Progenitor cell of endocrine pancreas (in vitro differentiated cells): ENCODE measurements around the gene MRGPRF. TPM values are rescaled to one million over a fixed set of nuclear protein-coding genes. Genes with fewer than 3 reads are reported as not detected.

Experiments
- DNase-seq: peaks from one replicate; pipeline ENCODE4 v3.0.0; 2021; ENCODE audit warnings: low spot score; ENCODE audit not compliant: unreplicated experiment
- H3K27ac Mint-ChIP-seq: 2 replicates; pipeline ENCODE4 v1.8.0; 2021; ENCODE audit warnings: mild to moderate bottlenecking, moderate library complexity, mixed read lengths
- H3K27me3 Mint-ChIP-seq: 2 replicates; pipeline ENCODE4 v1.8.0; 2021; ENCODE audit warnings: mixed read lengths
- H3K36me3 Mint-ChIP-seq: 2 replicates; pipeline ENCODE4 v1.8.0; 2022; ENCODE audit warnings: mixed read lengths; ENCODE audit not compliant: insufficient read depth
- H3K4me1 Mint-ChIP-seq: 2 replicates; pipeline ENCODE4 v1.8.0; 2021; ENCODE audit warnings: low read depth, mixed read lengths
- H3K4me3 Mint-ChIP-seq: 2 replicates; pipeline ENCODE4 v1.8.0; 2021; ENCODE audit warnings: low read depth, mild to moderate bottlenecking, moderate library complexity, mixed read lengths
- H3K9me3 Mint-ChIP-seq: 2 replicates; pipeline ENCODE4 v1.8.0; 2021; ENCODE audit warnings: low read depth, mixed read lengths
- total RNA-seq: library from RNA; stranded (reverse); gene quantifications from 2 replicates; pipeline ENCODE4 v1.2.1, GENCODE V29; 2021
- TF ChIP-seq, protein P1 (sequence below): fragments of 200-600 bp; sonication (generic); IDR thresholded peaks from one replicate; pipeline ENCODE4 v1.5.0; 2021; ENCODE audit warnings: antibody characterized with exemption, mild to moderate bottlenecking; ENCODE audit not compliant: unreplicated experiment

Gene MRGPRF
- total RNA-seq, 1 donor from 2014 or later: 0.41 TPM

- no peak overlapping the region for H3K4me3 Mint-ChIP-seq
- H3K27ac Mint-ChIP-seq: no peak overlapping the region
Measured at GRCh38 chr11:69014084-69014851, 1.2 kb upstream of the MRGPRF start.

DNA sequence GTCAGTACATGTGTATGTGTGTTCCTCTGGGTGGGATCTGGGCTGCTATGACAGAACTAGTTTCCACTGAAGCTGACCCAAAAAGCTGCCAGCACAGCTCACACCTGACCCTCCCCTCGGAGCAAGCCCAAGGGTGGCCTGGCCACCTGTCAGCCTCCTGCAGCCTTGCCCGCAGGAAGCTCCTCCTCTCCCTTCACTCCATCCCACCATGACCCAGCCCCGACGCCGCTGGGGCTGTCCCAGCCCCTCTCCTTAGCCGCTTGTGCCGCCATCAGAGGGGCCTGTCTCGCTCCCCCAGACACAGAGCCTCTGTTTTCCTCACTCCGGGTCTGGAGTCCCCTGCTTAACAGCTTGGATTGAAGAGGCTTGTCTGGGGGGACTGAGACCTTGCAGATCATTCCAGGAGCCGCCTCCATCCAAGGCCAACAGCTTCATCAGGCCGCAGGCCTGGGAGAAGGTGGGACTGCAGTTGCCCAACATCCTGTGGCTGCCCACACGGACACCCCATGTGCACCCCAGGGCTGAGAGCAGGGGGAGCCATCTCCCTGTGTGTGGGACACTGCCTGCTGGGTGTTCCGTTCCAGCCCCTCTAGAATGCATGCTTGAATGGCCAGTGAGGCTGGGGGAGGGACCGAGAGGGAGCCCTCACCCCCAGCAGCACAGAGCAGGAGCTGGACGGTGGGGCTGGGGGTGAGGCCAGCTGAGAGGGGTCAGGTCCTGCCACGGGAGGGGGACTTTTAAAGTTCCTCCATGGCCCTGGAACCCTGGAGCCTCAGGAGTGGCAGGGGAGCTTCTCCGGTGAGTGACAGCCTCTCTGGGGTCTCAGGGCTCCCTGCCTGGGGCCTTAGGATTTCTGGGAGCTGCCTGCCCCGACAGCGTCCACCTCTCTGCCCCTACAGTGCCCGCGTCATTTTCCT, 696 bp downstream of the MRGPRF start:
- H3K4me1 Mint-ChIP-seq: peaks cover 29% of the 10 kb centered on the region
- no peak overlapping the region for H3K27ac Mint-ChIP-seq
- no peak for DNase-seq
- peaks cover 18% of the 10 kb centered on the region for H3K27me3 Mint-ChIP-seq
- TF ChIP-seq, protein P1, sequence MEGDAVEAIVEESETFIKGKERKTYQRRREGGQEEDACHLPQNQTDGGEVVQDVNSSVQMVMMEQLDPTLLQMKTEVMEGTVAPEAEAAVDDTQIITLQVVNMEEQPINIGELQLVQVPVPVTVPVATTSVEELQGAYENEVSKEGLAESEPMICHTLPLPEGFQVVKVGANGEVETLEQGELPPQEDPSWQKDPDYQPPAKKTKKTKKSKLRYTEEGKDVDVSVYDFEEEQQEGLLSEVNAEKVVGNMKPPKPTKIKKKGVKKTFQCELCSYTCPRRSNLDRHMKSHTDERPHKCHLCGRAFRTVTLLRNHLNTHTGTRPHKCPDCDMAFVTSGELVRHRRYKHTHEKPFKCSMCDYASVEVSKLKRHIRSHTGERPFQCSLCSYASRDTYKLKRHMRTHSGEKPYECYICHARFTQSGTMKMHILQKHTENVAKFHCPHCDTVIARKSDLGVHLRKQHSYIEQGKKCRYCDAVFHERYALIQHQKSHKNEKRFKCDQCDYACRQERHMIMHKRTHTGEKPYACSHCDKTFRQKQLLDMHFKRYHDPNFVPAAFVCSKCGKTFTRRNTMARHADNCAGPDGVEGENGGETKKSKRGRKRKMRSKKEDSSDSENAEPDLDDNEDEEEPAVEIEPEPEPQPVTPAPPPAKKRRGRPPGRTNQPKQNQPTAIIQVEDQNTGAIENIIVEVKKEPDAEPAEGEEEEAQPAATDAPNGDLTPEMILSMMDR: no peak
- no peak overlapping the region for H3K4me3 Mint-ChIP-seq
- no peaks in the 10 kb centered on the region for H3K36me3 Mint-ChIP-seq
- H3K9me3 Mint-ChIP-seq: no peaks in the 10 kb centered on the region

More at GRCh38 chr11:69014084-69014851, 1.2 kb upstream of the MRGPRF start:
- H3K36me3 Mint-ChIP-seq: no peaks in the 10 kb centered on the region
- no peaks in the 10 kb centered on the region for H3K9me3 Mint-ChIP-seq
- no peak for DNase-seq
- peaks cover 24% of the 10 kb centered on the region for H3K27me3 Mint-ChIP-seq
- TF ChIP-seq, protein P1: no peak
- H3K4me1 Mint-ChIP-seq: peaks cover 11% of the 10 kb centered on the region

DNA sequence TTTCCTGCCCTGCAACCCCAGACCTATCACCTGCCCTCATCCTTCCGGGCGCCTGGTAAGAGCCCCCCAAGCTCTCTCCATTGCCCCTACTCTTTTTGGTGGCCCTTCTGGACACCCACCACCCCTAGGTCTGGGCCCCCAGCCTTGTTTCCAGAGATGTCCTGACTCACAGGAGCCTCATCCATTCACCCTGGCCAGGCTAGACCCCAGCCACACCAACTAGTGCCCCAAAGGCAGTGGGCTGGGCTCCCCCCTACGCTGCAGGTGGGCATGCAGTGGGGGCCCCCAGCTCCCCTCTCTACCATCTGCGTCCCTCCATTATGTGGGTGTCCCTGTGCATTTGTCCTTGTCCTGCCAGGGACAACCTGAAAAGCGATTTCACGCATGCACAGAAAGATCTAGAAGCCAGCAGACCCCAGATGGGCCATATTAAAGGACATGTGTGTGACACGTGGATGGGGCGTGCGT, 1.4 kb downstream of the MRGPRF start:
- no peak for DNase-seq
- no peaks in the 10 kb centered on the region for H3K9me3 Mint-ChIP-seq
- no peak overlapping the region for H3K27ac Mint-ChIP-seq
- peaks cover 18% of the 10 kb centered on the region for H3K27me3 Mint-ChIP-seq
- no peak overlapping the region for H3K4me3 Mint-ChIP-seq
- H3K36me3 Mint-ChIP-seq: no peaks in the 10 kb centered on the region
- TF ChIP-seq, protein P1: no peak
- peaks cover 32% of the 10 kb centered on the region for H3K4me1 Mint-ChIP-seq

GRCh38 chr11:69010964-69011623, 2.0 kb downstream of the MRGPRF start:
- peak; percentile 61 for DNase-seq
- H3K27me3 Mint-ChIP-seq: peaks cover 18% of the 10 kb centered on the region
- no peaks in the 10 kb centered on the region for H3K9me3 Mint-ChIP-seq
- TF ChIP-seq, protein P1: no peak
- H3K36me3 Mint-ChIP-seq: no peaks in the 10 kb centered on the region
- no peak overlapping the region for H3K4me3 Mint-ChIP-seq
- peaks cover 32% of the 10 kb centered on the region for H3K4me1 Mint-ChIP-seq
- no peak overlapping the region for H3K27ac Mint-ChIP-seq
